HG03442 (cell line): ENCODE results near the gene AGAP1.

Source experiments
- ATAC-seq: cut with Tn5 transposase; IDR thresholded peaks from one replicate; pipeline ENCODE4 v1.9.1; 2021; ENCODE audit warnings: mild to moderate bottlenecking, moderate library complexity; ENCODE audit not compliant: unreplicated experiment

The AGAP1 gene

GRCh38 chr2:236161082-236161462, 667.2 kb downstream of the AGAP1 start:
- ATAC-seq: no peak

DNA sequence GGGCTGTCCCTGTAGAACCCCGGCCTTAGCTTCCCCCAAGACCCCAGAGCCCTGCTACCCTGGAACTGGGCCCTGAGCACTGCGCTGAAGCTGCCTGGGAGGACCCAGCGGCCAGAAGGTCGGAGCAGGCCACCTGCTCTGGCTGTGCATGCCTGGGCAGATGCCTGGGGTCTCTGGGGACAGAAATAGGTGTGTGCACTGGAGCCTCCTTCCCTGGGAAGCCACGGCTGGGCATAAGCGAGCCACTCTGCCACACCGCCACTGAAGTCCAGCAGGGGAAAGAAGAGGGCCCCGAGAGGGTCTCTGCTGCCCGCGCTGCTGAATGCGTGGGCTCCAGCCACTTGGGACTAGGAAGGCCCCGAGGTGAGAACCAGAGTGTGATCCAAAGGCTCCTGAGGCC, 667.7 kb downstream of the AGAP1 start:
- no peak for ATAC-seq

- no peak for ATAC-seq
These were observed 668.4 kb downstream of the AGAP1 start for GRCh38 chr2:236162031-236162845.

- ATAC-seq: no peak
These were observed 669.1 kb downstream of the AGAP1 start for GRCh38 chr2:236162882-236163470.

- ATAC-seq: no peak
These were observed 669.8 kb downstream of the AGAP1 start for GRCh38 chr2:236163471-236164200.

- no peak for ATAC-seq
These were observed 670.5 kb downstream of the AGAP1 start for GRCh38 chr2:236164201-236164924.

DNA sequence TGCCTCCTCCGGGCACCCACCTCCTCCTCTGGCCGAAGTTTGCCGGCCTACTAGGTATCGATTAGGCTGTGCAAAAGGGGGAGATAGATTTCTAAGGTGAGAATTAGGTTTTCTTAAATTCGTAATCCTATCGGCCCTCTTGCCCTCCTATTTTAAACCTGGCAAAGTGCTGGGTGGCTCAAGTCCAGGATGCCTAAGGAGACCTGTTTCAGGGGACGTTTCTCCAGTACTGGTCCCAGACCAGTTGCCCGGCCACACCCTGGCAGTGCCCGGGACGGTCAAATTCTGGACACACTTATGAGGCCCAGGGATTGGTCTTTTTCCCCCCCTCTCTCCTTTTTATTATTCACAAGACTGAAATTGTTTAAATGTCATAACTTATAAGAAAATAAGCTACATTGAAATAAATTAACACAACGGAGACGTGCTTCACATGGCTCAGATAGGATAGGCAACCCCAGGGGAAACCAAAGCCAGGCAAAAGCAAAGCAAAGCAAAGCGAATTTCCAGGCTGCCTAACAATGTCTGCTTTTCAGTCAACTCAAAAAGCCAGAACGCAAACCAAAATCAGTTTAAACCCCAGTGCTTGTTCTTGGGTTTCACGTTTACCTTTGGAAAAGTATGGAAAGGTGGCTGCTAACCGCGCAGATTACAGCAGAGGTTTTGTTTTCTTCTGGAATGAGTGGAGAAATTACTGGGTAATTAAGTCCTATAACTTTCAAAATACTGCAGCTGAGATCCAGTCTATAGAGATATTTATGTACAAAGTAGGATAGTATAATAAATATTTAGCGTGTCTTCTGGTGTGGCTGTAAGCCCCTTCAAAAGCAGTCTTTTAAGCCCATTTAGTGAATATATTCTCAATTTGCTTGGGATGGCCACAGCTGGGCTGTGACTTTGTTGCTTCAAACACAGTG, 671.3 kb downstream of the AGAP1 start:
- ATAC-seq: no peak

- no peak for ATAC-seq
These were observed 672.3 kb downstream of the AGAP1 start for GRCh38 chr2:236165842-236166795.

GRCh38 chr2:236166796-236167296, 673.0 kb downstream of the AGAP1 start:
- ATAC-seq: no peak

- no peak for ATAC-seq
These were observed 673.7 kb downstream of the AGAP1 start for GRCh38 chr2:236167297-236168109.

GRCh38 chr2:236168110-236169080, 674.6 kb downstream of the AGAP1 start, which contains the start of gene GBX2:
Gene GBX2, minus strand, starts transcription at chr2:236168386. Its CDS starts 415 bp downstream, at chr2:236167971.
- no peak for ATAC-seq

DNA sequence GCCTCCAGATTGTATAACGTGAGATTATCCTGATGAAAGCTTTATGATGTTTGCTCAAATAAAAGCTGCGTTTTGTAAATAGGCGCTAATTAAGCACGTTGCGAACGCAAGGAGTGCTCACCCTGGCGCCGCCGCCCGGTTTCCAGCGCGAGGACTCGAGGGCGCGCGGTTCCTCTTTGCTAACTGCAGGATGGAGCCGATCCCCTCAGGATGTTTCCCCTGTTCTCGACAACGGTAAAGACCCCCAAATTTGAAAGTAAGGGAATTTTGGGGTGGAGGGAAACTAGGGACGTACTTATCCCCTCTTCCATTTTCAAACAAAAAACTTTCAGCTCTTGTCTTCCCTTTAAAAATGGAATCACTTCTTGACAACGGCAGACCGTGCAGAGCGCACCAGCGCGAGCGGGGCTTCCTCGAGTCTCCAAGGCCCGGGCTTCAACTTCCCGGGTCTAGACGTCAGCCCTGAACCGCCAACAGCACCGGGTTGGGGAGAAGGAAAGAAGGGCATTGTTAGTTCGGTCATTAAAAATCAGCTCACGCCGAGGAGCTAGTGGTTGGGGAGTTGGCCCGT, 675.4 kb downstream of the AGAP1 start:
- ATAC-seq: no peak

DNA sequence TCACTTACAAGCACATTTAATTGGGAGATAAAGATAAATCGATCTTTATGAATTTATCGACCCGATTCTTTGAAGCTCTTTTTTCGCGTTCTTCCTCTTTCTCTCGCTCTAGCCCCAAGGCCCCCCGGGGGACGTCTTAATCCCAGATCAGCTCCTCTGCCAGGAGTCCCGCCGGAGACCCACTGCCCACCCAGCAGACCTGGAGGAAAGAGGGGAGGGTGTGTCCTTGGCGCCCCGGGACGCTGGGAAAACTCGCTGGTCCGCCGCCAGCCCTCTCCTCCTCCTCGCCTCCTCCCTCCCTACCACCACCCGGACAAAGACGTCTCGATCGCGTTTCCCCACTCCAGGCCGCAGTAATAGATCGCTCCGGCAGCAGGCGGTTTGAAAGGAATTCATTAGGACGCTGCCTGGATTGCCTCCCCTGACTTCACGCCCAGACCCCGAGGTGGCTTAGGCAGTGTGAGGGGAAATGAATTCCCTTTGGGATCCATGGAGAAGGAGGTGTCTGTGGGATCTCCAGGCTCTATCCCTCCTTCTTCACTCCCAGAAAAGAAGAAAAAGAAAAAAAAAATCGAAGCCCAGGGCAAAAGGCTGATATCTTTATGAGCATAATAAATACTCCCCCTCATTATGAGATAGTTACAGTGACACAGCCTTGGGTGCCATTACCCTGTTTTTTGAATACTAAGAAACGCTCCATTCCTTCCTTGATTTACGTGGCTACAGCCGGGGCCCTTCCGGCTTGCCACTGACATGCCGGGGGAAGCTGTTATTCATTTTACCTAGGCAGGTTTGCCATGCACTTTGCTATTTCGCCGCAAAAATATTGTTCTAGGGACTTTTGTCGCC, 676.1 kb downstream of the AGAP1 start:
- ATAC-seq: no peak

- ATAC-seq: no peak
These were observed 676.8 kb downstream of the AGAP1 start for GRCh38 chr2:236170590-236171165.

DNA sequence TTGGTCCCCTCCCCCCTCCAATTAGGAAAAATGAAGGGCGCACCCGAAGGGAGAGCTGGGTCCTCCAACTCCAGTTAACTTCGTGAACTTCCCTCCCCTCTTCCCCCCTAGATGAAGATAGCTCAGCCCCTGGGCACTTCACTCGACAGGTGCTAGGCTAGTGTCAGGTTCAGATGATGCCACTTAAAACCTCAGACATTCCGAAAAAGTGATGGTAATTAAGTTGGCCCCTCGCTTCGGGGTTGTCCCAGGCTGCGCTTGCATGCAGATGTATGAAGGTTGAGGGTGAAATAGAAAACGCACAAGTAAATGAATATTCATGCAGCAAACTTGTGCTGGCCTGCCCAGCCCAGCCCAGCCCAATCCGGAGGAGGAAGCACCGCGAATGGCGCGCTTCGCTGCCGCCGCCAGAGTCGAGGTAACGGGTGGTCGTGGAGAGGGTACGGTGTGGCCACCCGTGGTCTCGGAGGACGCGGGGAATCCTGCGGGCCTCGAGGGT, 677.4 kb downstream of the AGAP1 start:
- ATAC-seq: no peak
